ENCODE data around the gene MYO3B.

The MYO3B gene, protein sequence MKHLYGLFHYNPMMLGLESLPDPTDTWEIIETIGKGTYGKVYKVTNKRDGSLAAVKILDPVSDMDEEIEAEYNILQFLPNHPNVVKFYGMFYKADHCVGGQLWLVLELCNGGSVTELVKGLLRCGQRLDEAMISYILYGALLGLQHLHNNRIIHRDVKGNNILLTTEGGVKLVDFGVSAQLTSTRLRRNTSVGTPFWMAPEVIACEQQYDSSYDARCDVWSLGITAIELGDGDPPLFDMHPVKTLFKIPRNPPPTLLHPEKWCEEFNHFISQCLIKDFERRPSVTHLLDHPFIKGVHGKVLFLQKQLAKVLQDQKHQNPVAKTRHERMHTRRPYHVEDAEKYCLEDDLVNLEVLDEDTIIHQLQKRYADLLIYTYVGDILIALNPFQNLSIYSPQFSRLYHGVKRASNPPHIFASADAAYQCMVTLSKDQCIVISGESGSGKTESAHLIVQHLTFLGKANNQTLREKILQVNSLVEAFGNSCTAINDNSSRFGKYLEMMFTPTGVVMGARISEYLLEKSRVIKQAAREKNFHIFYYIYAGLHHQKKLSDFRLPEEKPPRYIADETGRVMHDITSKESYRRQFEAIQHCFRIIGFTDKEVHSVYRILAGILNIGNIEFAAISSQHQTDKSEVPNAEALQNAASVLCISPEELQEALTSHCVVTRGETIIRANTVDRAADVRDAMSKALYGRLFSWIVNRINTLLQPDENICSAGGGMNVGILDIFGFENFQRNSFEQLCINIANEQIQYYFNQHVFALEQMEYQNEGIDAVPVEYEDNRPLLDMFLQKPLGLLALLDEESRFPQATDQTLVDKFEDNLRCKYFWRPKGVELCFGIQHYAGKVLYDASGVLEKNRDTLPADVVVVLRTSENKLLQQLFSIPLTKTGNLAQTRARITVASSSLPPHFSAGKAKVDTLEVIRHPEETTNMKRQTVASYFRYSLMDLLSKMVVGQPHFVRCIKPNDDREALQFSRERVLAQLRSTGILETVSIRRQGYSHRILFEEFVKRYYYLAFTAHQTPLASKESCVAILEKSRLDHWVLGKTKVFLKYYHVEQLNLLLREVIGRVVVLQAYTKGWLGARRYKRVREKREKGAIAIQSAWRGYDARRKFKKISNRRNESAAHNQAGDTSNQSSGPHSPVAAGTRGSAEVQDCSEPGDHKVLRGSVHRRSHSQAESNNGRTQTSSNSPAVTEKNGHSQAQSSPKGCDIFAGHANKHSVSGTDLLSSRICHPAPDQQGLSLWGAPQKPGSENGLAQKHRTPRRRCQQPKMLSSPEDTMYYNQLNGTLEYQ (N-terminal part only)

GRCh38 chr2:170177950-170178781 lies at the start of gene MYO3B:
MYO3B (plus strand) TSS chr2:170178147; CDS start chr2:170178288, 141 bp downstream.
- Histone ChIP-seq H3K27me3 (ENCODE audit: control insufficient read depth, insufficient read depth, low read length) (no peaks in the 10 kb centered on the region), H3K36me3 (ENCODE audit: control insufficient read depth, insufficient read depth, low read length) (no peaks in the 10 kb centered on the region), H3K9ac (ENCODE audit: low read depth, low read length) (no peak within 1 kb of the TSS), H3K4me1 (ENCODE audit: control insufficient read depth, insufficient read depth, low read length) (peaks cover 7% of the 10 kb centered on the region), H3K4me3 (ENCODE audit: low read depth, low read length) (no peak within 1 kb of the TSS), H3K9me3 (ENCODE audit: control insufficient read depth, insufficient read depth, low read length) (no peaks in the 10 kb centered on the region)

- H3K9ac ChIP-seq (ENCODE audit: low read depth, low read length), result no peak overlapping the region
- no peaks in the 10 kb centered on the region for H3K36me3 ChIP-seq (ENCODE audit: control insufficient read depth, insufficient read depth, low read length)
- H3K4me1 ChIP-seq (ENCODE audit: control insufficient read depth, insufficient read depth, low read length), result no peaks in the 10 kb centered on the region
- H3K4me3 ChIP-seq (ENCODE audit: low read depth, low read length), result no peak overlapping the region
- H3K9me3 ChIP-seq (ENCODE audit: control insufficient read depth, insufficient read depth, low read length), result no peaks in the 10 kb centered on the region
- H3K27me3 ChIP-seq (ENCODE audit: control insufficient read depth, insufficient read depth, low read length), result no peaks in the 10 kb centered on the region
These were observed 38.5 kb upstream of the MYO3B start for GRCh38 chr2:170139276-170139967.

DNA sequence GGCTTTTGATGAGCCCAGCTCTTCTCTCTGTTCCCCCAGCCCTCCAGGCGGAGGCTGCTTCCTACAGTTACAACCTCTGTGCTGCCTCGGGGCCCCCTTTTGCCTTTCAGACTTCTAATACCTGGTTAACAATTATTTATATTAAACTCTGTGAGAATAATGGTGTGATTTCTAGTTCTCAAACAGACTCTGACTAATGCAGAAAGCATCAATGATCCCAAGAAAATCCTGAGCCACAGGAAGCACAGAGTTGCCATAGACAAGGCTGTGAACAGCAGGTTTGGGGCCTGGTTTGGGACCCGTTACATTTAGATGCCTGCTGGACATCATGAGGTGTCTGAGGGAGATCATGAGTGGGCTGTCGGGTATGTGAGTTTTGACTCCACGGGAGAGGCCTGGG lies 37.4 kb upstream of the MYO3B start:
- H3K4me1 ChIP-seq (ENCODE audit: control insufficient read depth, insufficient read depth, low read length), result no peaks in the 10 kb centered on the region
- H3K9me3 ChIP-seq (ENCODE audit: control insufficient read depth, insufficient read depth, low read length), result no peaks in the 10 kb centered on the region
- H3K36me3 ChIP-seq (ENCODE audit: control insufficient read depth, insufficient read depth, low read length), result no peaks in the 10 kb centered on the region
- no peaks in the 10 kb centered on the region for H3K27me3 ChIP-seq (ENCODE audit: control insufficient read depth, insufficient read depth, low read length)
- no peak overlapping the region for H3K4me3 ChIP-seq (ENCODE audit: low read depth, low read length)
- no peak overlapping the region for H3K9ac ChIP-seq (ENCODE audit: low read depth, low read length)

DNA sequence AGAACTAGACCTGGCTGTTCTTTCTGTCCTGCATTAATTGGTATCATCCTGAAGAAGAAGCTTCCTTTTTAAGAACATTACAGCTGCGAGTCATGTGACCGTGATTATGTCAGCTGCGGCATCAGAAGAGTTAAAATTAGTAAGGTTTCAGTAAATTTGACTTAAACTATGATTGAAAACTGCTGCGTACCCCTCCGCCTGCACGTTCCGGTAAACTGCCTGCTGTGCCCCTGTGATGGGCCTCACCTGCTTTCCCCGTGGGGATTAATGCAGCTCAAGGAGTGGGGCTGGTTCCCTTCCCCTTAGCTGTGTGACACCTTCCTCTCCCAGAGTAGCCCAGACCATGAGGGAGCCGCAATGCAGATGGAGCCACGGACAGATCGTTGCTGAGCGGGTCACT lies 36.1 kb upstream of the MYO3B start:
- H3K36me3 ChIP-seq (ENCODE audit: control insufficient read depth, insufficient read depth, low read length), result no peaks in the 10 kb centered on the region
- no peaks in the 10 kb centered on the region for H3K4me1 ChIP-seq (ENCODE audit: control insufficient read depth, insufficient read depth, low read length)
- no peak overlapping the region for H3K9ac ChIP-seq (ENCODE audit: low read depth, low read length)
- no peaks in the 10 kb centered on the region for H3K9me3 ChIP-seq (ENCODE audit: control insufficient read depth, insufficient read depth, low read length)
- H3K27me3 ChIP-seq (ENCODE audit: control insufficient read depth, insufficient read depth, low read length), result no peaks in the 10 kb centered on the region
- H3K4me3 ChIP-seq (ENCODE audit: low read depth, low read length), result no peak overlapping the region

DNA sequence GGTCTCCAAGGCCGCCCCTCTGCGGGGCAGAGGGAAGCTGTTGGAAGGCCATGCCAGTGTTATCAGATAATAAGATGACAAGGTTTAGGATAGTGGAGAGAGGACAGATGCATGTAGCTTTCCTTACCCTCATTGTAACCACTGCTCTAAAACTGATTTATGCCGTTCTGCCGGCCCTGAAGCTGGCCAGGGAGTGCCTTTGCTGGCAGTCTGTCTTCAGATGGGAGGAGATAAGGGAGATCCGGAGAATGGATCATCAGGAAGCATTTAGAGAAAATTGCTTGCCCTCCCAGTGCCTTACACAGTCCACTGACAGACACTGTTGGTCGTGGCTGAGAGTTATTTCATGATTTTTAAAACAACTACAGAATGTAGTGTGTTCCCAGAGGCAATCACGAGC lies 35.4 kb upstream of the MYO3B start:
- no peak overlapping the region for H3K9ac ChIP-seq (ENCODE audit: low read depth, low read length)
- H3K36me3 ChIP-seq (ENCODE audit: control insufficient read depth, insufficient read depth, low read length), result no peaks in the 10 kb centered on the region
- no peaks in the 10 kb centered on the region for H3K4me1 ChIP-seq (ENCODE audit: control insufficient read depth, insufficient read depth, low read length)
- no peak overlapping the region for H3K4me3 ChIP-seq (ENCODE audit: low read depth, low read length)
- H3K27me3 ChIP-seq (ENCODE audit: control insufficient read depth, insufficient read depth, low read length), result no peaks in the 10 kb centered on the region
- H3K9me3 ChIP-seq (ENCODE audit: control insufficient read depth, insufficient read depth, low read length), result no peaks in the 10 kb centered on the region

DNA sequence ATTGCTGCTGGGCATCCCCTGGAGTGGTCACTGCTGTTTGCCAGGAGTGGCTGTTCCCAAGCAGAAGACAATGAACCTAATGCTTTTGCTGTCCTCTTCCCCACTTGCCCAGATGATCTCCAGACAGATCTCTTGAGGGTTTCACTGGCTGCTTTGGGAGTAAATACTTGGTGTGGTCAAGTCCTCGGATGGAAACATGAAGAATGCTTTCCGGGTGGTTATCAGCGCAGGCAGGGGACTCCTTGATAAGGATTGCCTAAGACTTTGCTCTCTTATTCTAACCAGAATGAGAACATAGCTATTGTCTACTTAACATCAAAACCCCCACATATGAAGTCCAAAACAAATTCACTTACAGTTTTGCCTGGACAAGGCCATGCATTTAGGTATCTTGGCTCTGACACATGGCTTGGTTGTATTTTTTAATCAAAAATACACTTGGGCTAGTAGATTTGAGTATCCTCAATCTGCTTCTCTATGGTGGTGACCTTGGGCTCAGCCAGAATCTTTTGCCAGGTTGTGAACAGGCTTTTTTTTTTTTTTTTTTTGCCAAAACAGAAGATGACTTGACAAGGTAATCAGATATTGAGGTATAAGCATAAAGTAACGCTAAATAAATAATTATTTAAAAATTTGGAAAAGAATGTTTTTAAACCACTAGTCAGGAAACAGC lies 34.8 kb upstream of the MYO3B start:
- Histone ChIP-seq H3K9ac (ENCODE audit: low read depth, low read length) (no peak overlapping the region), H3K9me3 (ENCODE audit: control insufficient read depth, insufficient read depth, low read length) (no peaks in the 10 kb centered on the region), H3K27me3 (ENCODE audit: control insufficient read depth, insufficient read depth, low read length) (no peaks in the 10 kb centered on the region), H3K4me1 (ENCODE audit: control insufficient read depth, insufficient read depth, low read length) (no peaks in the 10 kb centered on the region), H3K4me3 (ENCODE audit: low read depth, low read length) (no peak overlapping the region), H3K36me3 (ENCODE audit: control insufficient read depth, insufficient read depth, low read length) (no peaks in the 10 kb centered on the region)

- Histone ChIP-seq H3K9me3 (ENCODE audit: control insufficient read depth, insufficient read depth, low read length) (no peaks in the 10 kb centered on the region), H3K36me3 (ENCODE audit: control insufficient read depth, insufficient read depth, low read length) (no peaks in the 10 kb centered on the region), H3K4me3 (ENCODE audit: low read depth, low read length) (no peak overlapping the region), H3K9ac (ENCODE audit: low read depth, low read length) (no peak overlapping the region), H3K27me3 (ENCODE audit: control insufficient read depth, insufficient read depth, low read length) (no peaks in the 10 kb centered on the region), H3K4me1 (ENCODE audit: control insufficient read depth, insufficient read depth, low read length) (no peaks in the 10 kb centered on the region)
These were observed 33.2 kb upstream of the MYO3B start for GRCh38 chr2:170144761-170145160.

GRCh38 chr2:170145191-170145590 lies 32.8 kb upstream of the MYO3B start:
- no peaks in the 10 kb centered on the region for H3K36me3 ChIP-seq (ENCODE audit: control insufficient read depth, insufficient read depth, low read length)
- no peaks in the 10 kb centered on the region for H3K9me3 ChIP-seq (ENCODE audit: control insufficient read depth, insufficient read depth, low read length)
- no peak overlapping the region for H3K9ac ChIP-seq (ENCODE audit: low read depth, low read length)
- H3K27me3 ChIP-seq (ENCODE audit: control insufficient read depth, insufficient read depth, low read length), result no peaks in the 10 kb centered on the region
- no peak overlapping the region for H3K4me3 ChIP-seq (ENCODE audit: low read depth, low read length)
- no peaks in the 10 kb centered on the region for H3K4me1 ChIP-seq (ENCODE audit: control insufficient read depth, insufficient read depth, low read length)

GRCh38 chr2:170145675-170146432 lies 32.1 kb upstream of the MYO3B start:
- no peaks in the 10 kb centered on the region for H3K36me3 ChIP-seq (ENCODE audit: control insufficient read depth, insufficient read depth, low read length)
- H3K4me1 ChIP-seq (ENCODE audit: control insufficient read depth, insufficient read depth, low read length), result no peaks in the 10 kb centered on the region
- no peak overlapping the region for H3K4me3 ChIP-seq (ENCODE audit: low read depth, low read length)
- no peak overlapping the region for H3K9ac ChIP-seq (ENCODE audit: low read depth, low read length)
- H3K9me3 ChIP-seq (ENCODE audit: control insufficient read depth, insufficient read depth, low read length), result no peaks in the 10 kb centered on the region
- no peaks in the 10 kb centered on the region for H3K27me3 ChIP-seq (ENCODE audit: control insufficient read depth, insufficient read depth, low read length)

- Histone ChIP-seq H3K9ac (ENCODE audit: low read depth, low read length) (no peak overlapping the region), H3K4me1 (ENCODE audit: control insufficient read depth, insufficient read depth, low read length) (no peaks in the 10 kb centered on the region), H3K4me3 (ENCODE audit: low read depth, low read length) (no peak overlapping the region), H3K9me3 (ENCODE audit: control insufficient read depth, insufficient read depth, low read length) (no peaks in the 10 kb centered on the region), H3K27me3 (ENCODE audit: control insufficient read depth, insufficient read depth, low read length) (no peaks in the 10 kb centered on the region), H3K36me3 (ENCODE audit: control insufficient read depth, insufficient read depth, low read length) (no peaks in the 10 kb centered on the region)
These were observed 31.2 kb upstream of the MYO3B start for GRCh38 chr2:170146784-170147183.

Measured in iPS-15b (cell line).